Mucosa of gallbladder (tissue), 1 donor: ENCODE results near the gene USP54. TPM values are rescaled to one million over a fixed set of nuclear protein-coding genes. Genes with fewer than 3 reads are reported as not detected.
A peak's percentile ranks its signal among the peaks of the same experiment; 100 is the strongest.
"Not testable (repeated sequence)": the region's sequence is repeated elsewhere in the genome, so short reads cannot be mapped to it uniquely, and the experiment has no call there.

Source experiments
- DNase-seq: peaks from one replicate; pipeline ENCODE4 v3.0.0-alpha.2; 2020; ENCODE audit warnings: low spot score
- total RNA-seq: library from RNA; stranded (reverse); gene quantifications from one replicate; pipeline ENCODE4 v1.2.1, GENCODE V29; 2021
- donor health status: DM: no; HTN: no; CAD: no.

USP54 gene, protein sequence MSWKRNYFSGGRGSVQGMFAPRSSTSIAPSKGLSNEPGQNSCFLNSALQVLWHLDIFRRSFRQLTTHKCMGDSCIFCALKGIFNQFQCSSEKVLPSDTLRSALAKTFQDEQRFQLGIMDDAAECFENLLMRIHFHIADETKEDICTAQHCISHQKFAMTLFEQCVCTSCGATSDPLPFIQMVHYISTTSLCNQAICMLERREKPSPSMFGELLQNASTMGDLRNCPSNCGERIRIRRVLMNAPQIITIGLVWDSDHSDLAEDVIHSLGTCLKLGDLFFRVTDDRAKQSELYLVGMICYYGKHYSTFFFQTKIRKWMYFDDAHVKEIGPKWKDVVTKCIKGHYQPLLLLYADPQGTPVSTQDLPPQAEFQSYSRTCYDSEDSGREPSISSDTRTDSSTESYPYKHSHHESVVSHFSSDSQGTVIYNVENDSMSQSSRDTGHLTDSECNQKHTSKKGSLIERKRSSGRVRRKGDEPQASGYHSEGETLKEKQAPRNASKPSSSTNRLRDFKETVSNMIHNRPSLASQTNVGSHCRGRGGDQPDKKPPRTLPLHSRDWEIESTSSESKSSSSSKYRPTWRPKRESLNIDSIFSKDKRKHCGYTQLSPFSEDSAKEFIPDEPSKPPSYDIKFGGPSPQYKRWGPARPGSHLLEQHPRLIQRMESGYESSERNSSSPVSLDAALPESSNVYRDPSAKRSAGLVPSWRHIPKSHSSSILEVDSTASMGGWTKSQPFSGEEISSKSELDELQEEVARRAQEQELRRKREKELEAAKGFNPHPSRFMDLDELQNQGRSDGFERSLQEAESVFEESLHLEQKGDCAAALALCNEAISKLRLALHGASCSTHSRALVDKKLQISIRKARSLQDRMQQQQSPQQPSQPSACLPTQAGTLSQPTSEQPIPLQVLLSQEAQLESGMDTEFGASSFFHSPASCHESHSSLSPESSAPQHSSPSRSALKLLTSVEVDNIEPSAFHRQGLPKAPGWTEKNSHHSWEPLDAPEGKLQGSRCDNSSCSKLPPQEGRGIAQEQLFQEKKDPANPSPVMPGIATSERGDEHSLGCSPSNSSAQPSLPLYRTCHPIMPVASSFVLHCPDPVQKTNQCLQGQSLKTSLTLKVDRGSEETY (N-terminal part only)
- 65.2 TPM for total RNA-seq

DNA sequence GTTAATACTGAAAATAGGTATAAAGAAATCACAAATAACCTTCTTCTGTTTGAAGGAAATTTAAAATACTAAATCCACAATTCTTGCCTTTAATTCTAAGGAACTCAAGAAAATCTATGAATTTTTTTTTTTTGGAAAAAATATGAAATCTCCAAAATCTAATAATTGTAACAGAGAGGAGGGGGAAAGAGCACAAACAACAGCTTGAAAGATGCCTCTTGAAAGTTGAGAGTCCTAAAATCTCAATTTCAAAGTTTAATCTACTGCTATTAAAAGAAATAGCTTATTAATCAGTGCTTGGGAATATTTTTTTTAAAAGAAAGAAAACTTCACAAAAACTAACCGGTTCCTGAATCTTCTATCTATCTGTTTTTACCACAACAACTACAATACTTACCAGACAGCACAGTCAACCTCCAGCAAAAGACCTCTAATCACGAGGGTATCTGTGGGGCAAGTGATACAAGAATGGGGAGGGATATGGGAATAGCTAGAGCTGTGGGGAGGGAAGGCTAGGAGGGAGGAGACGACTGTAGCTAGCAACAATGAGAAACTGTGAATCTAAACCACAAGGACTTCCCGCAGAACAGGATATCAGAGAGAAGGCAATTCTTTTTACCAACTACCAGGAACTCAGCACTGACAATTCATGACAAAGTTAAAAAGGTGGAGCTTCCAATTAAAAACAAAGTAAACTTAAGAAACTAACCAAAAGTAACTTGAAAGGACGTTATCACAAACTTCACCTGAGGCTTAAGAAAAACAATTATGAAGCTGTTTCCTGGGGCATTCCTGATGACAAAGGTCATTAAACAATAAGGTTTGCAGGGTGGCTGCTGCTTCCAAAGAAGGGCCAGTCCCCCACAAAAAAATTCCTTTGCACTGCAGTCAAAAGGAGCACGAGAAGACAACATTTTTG is at the start of gene USP54:
USP54 (minus strand) TSS at position 462 of the 919 bp plus-strand sequence. CDS start 15,684 bp downstream, outside the sequence.
- peak; percentile 15 for DNase-seq

DNA sequence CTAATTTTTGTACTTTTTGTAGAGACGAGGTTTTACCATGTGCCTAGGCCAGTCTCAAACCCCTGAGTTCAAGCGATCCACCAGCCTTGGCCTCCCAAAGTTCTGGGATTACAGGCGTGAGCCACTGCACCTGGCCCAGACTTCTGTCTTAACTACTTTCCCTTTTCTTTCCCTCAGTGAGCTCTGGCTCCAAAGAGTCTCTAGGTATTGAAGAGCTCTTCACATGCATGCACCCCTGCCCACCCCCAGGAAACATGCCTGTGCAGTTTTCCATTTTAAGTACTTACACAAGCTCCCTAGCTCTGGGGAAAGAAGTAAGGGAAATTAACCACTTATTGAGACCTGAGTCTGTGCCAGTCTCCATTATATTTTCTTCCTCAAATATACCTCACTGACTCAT is 48.1 kb upstream of the USP54 start:
- DNase-seq = no peak

DNA sequence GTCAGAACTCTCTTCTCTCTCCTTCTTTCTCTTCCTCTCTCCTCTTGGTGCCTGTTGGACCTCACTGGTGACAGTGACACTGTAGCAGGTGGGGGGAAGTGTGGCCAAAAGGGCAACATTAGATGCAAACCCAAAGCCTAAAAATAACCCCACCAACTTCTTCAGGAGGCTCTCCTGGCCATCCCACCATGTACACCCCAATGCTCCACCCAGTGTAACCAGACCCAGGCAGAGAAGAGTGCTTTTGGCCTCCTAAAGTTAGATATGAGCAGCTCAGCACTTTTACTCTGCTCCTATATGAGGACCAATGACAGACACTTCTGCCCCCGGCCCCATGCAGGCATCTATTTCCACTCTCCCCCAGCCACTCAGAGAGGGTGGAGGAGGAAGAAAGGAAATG is 44.6 kb upstream of the USP54 start:
- no peak for DNase-seq

DNA sequence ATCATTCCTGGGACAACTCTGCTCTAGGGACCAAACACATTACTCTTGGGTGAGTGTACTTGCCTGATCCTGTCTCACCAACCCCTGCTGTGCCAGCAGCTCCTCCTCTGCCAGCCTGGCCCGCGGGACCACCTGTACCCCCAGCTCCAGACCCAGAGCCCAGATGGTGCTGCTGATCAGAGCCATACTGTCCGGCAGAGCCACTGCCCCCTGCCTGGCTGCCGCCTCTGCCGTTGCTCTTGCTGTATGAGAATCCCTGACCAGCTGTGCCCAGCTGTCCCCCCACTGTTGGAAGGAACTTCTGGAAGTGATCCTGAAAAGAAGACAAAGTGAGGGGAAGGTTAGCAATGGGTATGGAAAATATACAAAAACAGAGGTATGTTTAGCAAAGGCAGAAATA is 43.3 kb upstream of the USP54 start:
- no peak for DNase-seq

DNA sequence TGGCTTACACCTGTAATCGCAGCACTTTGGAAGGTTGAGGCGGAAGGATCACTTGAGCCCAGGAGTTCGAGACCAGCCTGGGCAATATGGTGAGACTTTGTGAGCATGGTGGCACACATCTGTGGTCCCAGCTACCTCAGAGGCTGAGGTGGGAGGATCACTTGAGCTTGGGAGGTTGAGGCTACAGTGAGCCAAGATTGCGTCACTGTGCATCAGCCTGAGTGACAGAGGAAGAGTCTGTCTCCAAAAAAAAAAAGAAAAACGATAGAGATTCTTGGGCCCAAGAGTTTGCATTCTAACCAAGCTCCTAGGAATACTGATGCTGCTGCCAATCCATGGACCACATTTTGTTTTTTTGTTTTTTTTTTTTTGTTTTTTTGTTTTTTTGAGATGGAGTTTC is 38.0 kb upstream of the USP54 start:
- DNase-seq = no peak

DNA sequence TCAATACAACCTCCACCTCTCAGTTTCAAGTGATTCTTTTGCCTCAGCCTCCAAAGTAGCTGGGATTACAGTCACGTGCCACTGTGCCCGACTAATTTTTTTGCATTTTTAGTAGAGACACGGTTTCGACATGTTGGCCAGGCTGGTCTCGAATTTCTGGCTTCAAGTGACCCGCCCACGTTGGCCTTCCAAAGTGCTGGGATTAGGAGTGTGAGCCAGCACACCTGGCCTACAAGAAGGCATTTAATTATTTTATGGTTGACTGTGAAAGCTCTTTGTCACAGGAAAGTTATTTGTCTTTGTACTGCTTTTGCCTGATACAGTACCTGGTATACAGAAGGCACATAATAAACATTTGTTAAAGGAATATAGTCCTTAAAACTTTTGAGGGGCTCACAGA is 37.3 kb upstream of the USP54 start:
- no peak for DNase-seq

DNA sequence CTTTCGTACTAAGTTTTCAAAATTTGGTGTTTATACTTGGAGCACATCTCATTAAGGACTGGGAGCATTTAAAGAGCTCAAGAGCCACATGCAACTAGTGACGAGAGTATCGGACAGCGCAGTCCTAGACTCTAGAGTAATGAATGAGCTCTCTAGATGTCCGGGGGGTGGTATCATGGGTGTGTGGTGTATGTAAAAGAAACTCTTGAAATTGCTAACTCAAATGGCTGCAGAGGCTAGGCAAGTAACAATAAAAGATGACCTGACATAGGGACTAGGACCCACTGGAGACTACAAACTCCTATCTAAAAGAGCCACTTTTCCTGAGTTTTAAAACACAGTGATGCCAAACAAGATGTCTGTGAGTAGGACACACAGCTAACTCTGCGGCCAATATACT is 36.2 kb upstream of the USP54 start:
- no peak for DNase-seq

DNA sequence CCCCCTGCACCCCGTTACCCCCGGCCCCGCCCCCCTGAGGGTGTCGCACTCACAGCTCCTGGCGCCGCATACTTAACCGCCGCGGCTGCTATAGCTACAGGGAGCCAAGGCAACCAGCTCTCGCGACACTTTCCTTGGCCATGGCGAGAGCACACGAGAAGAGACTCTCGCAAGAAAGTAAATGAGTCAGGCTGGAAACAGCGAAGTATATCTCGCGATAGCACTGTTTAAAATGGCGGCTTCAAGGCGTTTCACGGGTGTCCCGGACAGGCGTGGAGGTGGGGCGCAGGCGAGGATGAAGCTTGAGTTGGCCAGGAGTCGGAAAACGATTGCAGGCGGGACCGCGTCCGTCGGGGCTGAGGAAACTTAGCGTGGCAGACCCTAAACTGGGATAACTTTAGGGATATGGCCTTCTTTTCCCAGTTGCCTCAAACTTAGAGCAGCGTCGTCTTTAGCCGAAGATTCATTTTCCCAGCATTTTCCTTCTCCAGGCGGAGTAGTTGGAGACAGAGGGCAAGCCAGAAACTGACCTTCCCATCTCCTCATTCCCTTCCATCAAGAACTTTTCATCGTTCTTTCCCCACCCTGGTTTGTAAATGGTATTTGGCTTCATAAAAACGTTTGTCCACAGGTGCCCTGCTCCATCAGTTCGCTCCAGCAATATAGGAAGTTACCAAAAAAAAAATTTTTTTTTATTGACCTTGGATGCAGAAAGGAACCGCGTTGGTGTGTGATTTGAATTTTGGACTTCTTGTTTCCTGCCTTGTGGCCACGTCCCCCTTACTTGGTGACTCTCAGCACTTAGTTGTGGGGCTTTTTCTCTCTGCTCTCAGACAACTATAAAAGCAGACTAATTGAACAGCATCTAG is 35.0 kb upstream of the USP54 start:
- peak; percentile 97 for DNase-seq

DNA sequence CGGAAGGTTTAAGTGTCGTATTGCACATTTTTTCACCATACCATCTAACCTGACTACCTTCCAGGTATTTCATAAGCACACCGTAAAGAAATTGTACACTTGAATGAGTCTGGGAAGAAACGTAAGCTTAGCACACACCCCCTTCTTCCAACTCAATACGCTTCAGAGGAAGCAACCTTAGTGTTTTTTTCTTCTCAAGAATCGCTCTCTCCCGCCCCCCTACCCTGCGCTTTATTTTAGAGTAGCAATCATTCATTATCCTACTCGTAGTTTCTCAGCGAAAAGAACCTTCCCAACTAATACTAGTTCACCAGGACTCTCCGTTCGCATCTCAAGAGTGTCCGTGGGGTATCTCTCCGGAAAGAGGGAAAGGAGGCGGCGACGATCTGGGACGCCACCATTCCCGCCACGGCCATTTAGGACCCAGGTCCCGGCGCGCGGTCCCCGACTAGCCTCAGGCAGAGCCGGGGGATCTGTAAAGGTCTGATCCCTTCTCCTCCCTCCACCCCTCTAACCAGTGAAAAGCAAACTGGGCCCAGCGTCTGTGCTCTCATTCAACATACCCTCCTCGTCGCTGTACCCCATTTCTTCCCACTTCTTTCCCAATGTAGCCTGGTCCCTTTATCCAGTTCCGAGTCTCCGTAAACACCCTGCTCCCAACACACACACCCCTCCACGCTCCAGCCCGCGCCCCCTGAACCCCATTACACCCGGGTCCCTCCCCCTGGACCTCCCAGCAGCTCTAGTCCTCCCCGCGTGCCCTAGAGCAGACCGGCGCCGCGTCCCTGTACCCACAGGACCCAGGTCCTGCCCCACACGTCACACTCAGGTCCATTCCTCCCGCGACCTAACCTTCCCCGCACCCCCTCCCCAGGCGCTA is 34.1 kb upstream of the USP54 start:
- no peak for DNase-seq

DNA sequence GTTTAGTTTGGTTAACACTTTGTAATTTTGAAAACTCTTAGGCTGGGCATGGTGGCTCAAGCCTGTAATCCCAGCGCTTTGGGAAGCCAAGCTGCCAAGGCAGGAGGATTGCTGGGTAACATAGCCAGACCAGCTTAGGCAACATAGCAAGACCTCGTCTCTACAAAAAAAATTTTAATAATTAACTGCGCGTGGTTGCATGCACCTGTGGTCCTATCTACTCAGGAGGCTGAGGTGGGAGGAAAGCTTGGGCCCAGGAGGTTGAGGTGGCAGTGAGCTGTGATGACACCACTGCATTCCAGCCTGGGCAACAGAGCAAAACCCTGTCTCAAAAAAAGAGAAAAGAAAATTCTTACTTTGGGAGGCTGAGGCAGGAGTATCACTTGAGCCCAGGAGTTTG is 31.9 kb upstream of the USP54 start:
- DNase-seq = no peak

DNA sequence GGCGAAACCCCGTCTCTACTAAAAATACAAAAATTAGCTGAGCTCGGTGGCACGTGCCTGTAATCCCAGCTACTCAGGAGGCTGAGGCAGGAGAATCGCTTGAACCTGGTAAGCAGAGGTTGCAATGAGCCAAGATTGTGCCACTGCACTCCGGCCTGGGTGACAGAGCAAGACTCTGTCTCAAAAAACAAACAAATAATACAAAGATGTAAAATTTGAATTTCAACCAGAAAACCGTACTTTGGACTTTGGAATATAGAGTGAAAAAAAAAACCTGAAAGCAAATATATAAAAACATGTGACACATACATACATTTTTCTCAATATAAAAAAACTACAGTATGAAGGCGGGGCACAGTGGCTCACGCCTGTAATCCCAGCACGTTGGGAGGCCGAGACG is 29.8 kb upstream of the USP54 start:
- not testable (repeated sequence) for DNase-seq

DNA sequence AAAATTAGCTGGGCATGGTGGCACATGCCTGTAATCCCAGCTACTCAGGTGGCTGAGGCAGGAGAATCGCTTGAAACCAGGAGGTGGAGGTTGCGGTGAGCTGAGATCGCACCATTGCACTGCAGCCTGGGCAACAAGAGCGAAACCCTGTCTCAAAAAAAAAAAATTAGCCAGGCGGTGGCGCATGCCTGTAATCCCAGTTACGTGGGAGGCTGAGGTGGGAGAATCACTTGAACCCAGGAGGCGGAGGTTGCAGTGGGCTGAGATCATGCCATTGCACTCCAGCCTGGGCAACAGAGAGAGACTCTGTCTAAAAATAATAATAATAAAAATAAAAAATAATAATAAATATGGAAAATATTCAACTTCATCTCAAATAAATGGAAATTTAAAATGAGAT is 26.0 kb upstream of the USP54 start:
- not testable (repeated sequence) for DNase-seq

DNA sequence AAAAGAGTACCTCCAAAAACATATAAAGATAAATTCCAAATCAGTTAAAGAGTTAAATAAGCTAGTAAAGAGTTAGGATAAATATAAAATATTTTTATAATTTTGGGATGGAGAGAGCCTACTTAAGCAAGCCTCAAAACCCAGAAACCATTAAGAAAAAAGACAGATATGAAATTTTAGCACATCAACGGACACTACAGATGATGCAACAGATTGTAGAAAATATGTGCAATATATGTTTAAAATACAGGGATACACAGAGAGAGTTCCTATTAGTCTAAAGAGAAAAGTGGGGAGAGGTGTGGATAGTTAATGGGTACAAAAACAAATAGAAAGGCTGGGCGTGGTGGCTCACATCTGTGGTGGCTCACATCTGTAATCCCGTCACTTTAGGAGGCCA is 23.6 kb upstream of the USP54 start:
- DNase-seq = no peak

DNA sequence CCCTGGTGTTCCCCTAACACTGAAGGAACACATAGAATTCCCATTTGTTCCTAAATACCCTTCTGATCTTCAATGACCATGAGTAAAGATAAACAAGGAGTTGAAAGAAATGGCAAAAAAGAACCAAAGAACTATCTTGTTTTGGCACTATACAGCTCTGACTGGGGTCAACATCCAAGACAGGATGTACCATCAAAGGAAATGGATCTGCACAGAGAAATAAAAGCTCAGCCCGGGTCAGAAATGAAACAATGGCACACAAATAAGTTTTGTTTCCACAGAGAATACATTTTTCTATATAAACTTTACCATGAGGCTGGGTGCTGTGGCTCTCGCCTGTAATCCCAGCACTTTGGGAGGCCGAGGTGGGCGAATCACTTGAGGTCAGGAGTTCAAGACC is 18.0 kb upstream of the USP54 start:
- DNase-seq = no peak

DNA sequence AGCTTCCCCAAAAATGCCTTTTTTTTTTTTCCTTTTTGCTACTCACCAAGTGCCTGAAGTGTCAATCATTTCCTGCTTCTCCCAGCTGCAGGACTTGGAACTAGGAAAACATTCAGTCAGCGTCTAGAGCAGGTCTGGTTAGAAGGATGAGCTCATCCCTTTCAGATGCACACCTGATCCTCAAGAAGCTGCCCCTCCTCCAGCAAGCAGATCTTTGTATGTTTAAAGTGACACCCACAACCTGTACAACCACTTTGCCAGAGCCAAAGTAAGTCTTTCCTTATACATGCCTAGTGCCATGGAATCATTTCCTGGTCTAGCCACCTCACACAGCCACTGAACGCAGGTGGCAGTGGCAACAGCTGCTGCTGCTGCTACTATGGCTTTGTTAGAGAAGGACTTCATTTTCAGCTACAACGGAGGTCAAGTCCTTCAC is 10.4 kb upstream of the USP54 start:
- DNase-seq = peak; percentile 86

DNA sequence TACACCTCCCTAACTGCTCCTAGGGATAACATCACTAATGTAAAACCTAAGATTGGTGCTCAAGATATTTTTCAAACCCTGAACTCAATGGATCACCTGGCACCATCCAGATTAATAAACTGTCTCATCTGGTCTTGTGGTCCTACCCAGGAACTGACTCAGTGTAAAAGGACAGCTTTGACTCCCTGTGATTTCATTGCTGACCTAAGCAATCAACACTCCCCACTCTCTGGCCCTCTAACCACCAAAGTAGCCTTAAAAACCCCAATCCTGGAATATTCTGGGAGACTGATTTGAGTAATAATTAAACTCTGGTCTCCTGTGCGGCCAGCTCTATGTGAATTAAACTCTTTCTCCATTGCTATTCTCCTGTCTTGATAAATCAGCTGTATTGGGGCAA is 6.2 kb upstream of the USP54 start:
- no peak for DNase-seq

DNA sequence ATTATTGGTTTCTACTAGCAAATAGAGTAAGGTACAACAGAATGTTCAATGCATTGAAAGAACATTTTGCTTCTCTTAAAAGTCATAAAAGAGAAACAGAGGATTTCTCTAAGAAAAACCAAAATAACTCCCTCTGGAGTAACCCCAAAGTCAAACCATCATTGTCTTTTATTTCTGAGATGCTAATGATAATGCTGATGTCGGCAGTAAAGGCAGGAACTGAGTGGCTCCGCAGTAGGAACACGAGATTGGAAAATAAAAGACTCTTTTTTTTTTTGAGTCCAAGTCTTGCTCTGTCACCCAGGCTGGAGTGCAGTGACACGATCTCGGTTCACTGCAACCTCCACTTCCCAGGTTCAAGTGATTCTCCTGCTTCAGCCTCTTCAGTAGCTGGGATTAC is 2.7 kb upstream of the USP54 start:
- DNase-seq = no peak

DNA sequence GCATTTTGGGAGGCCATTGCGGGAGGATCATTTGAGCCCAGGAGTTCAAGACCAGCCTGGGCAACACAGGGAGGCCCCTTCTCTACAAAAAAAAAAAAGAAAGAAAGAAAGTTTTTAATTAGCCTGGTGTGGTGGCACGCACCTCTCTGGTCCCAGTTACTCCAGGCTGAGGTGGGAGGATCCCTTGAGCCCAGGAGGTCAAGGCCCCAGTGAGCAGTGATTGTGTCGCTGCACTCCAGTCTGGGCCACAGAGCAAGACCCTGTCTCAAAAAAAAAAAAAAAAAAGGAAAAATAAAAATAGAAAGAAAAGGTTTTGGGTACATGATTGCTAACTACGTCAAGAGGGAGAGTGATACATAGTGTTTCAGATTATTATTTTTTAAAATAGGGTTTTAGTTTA is 2.0 kb upstream of the USP54 start:
- DNase-seq = no peak
